Measurements from ENCODE around the gene PECR.
"Not testable (repeated sequence)": the region's sequence is repeated elsewhere in the genome, so short reads cannot be mapped to it uniquely, and the experiment has no call there.

The PECR gene

GRCh38 chr2:216023055-216023648, 58.5 kb downstream of the PECR start:
- peak; percentile 14 to 86 for DNase-seq

GRCh38 chr2:216021768-216022565, 59.6 kb downstream of the PECR start:
- DNase-seq = no peak

GRCh38 chr2:216018709-216019108, 62.9 kb downstream of the PECR start:
- no peak for DNase-seq

- DNase-seq = no peak
Observed at GRCh38 chr2:216017365-216017764, 64.2 kb downstream of the PECR start.

- DNase-seq = no peak
Observed at GRCh38 chr2:216016581-216016980, 65.0 kb downstream of the PECR start.

- DNase-seq = peak; percentile 75 to 96
Observed at GRCh38 chr2:216015722-216016464, 65.7 kb downstream of the PECR start.

- DNase-seq = no peak
Observed at GRCh38 chr2:216014986-216015385, 66.6 kb downstream of the PECR start.

GRCh38 chr2:216014006-216014405, 67.6 kb downstream of the PECR start:
- DNase-seq = no peak

- peak; percentile 52 to 84 for DNase-seq
Observed at GRCh38 chr2:216013080-216013909, 68.3 kb downstream of the PECR start, which contains the start of gene MREG. MREG (minus strand) TSS chr2:216013551; CDS start chr2:216013327, 224 bp downstream.

GRCh38 chr2:216012830-216013079, 68.9 kb downstream of the PECR start:
- DNase-seq = no peak

- peak in 1 of 2 experiments; percentile 44 for DNase-seq
Observed at GRCh38 chr2:216012133-216012829, 69.3 kb downstream of the PECR start.

- DNase-seq = not testable (repeated sequence)
Observed at GRCh38 chr2:216009215-216009614, 72.4 kb downstream of the PECR start.

- peak in 1 of 2 experiments; percentile 15 for DNase-seq
Observed at GRCh38 chr2:216008387-216008786, 73.2 kb downstream of the PECR start.

- DNase-seq = no peak
Observed at GRCh38 chr2:216006164-216006663, 75.4 kb downstream of the PECR start.

GRCh38 chr2:216004697-216005283, 76.8 kb downstream of the PECR start:
- DNase-seq = no peak

GRCh38 chr2:216003876-216004696, 77.5 kb downstream of the PECR start:
- no peak for DNase-seq

GRCh38 chr2:216002693-216003092, 78.9 kb downstream of the PECR start:
- no peak for DNase-seq

GRCh38 chr2:216002101-216002678, 79.4 kb downstream of the PECR start:
- DNase-seq = peak in 1 of 2 experiments; percentile 77

- peak in 1 of 2 experiments; percentile 14 for DNase-seq
Observed at GRCh38 chr2:216001216-216002100, 80.2 kb downstream of the PECR start.
